ENCODE data around the gene S100A14. TPM values are rescaled to one million over a fixed set of nuclear protein-coding genes. Genes with fewer than 3 reads are reported as not detected.
A peak's percentile ranks its signal among the peaks of the same experiment; 100 is the strongest.

Gene S100A14
- total RNA-seq, 1 experiment from 2014 or later: 0.63 TPM

DNA sequence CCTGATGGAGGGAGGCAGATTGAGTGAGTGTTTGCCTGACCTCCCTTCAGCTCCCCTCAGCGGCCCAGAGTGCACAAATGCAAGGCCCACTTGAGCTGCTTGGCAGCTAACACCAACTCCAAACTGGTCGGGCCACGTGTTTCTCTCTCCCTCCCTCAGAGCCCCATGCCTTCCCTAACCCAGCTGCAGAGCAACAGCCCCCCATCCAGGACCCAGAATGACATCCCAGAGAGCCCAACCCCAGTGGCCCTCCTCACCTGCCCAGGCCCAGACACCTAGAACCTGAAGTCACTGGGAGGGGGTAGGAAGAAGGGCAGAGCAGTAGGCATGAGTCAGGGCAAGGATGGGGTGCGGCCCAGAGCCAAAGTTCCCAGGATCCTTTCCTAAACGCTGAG, 789 bp upstream of the S100A14 start:
- H3K4me1 ChIP-seq (ENCODE audit: insufficient read depth, low read length): peaks cover 4% of the 10 kb centered on the region; the same call in 1 of the 2 replicates
- no peak for DNase-seq
- no peaks in the 10 kb centered on the region; the same call in 1 of the 2 replicates for H3K27me3 Mint-ChIP-seq (ENCODE audit: low read depth)
- no peak overlapping the region for H2BK120ac ChIP-seq (ENCODE audit: low read depth, low read length, poor library complexity, severe bottlenecking)
- H3K4ac ChIP-seq (ENCODE audit: low read depth, low read length): no peak overlapping the region
- H2BK5ac ChIP-seq (ENCODE audit: insufficient read length, low read length): no peak overlapping the region
- H3K9me3 Mint-ChIP-seq: no peaks in the 10 kb centered on the region
- H3K9me3 ChIP-seq (ENCODE audit: control insufficient read depth, low read depth, low read length): no peaks in the 10 kb centered on the region
- H3K27ac Mint-ChIP-seq: peak overlapping the region in 1 of 3 experiments; percentile 55; a peak in 1 of 7 replicates
- H3T11ph ChIP-seq (ENCODE audit: low read length): no peak overlapping the region
- no peak overlapping the region for H3K27ac ChIP-seq (ENCODE audit: insufficient read length, low read depth, low read length)
- H3K4me1 Mint-ChIP-seq: peaks cover 22 to 39% of the 10 kb centered on the region in 2 experiments
- H4K5ac ChIP-seq (ENCODE audit: insufficient read length, low read depth, low read length): no peak overlapping the region
- no peak overlapping the region for H3K9ac ChIP-seq (ENCODE audit: extremely low read depth, insufficient read length, low read length)
- H2BK20ac ChIP-seq (ENCODE audit: low read depth, low read length, poor library complexity, severe bottlenecking): no peak overlapping the region
- no peak overlapping the region for H2AFZ ChIP-seq (ENCODE audit: low read length)
- TF ChIP-seq, protein P1, sequence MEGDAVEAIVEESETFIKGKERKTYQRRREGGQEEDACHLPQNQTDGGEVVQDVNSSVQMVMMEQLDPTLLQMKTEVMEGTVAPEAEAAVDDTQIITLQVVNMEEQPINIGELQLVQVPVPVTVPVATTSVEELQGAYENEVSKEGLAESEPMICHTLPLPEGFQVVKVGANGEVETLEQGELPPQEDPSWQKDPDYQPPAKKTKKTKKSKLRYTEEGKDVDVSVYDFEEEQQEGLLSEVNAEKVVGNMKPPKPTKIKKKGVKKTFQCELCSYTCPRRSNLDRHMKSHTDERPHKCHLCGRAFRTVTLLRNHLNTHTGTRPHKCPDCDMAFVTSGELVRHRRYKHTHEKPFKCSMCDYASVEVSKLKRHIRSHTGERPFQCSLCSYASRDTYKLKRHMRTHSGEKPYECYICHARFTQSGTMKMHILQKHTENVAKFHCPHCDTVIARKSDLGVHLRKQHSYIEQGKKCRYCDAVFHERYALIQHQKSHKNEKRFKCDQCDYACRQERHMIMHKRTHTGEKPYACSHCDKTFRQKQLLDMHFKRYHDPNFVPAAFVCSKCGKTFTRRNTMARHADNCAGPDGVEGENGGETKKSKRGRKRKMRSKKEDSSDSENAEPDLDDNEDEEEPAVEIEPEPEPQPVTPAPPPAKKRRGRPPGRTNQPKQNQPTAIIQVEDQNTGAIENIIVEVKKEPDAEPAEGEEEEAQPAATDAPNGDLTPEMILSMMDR (conservative IDR thresholded peaks at IDR 0.05): no peak
- H4K20me1 ChIP-seq (ENCODE audit: control insufficient read depth, insufficient read depth, insufficient read length): no peaks in the 10 kb centered on the region
- H3K18ac ChIP-seq (ENCODE audit: insufficient read length, low read depth, low read length): no peak overlapping the region
- H3K27me3 ChIP-seq (ENCODE audit: insufficient read depth, low read length): no peaks in the 10 kb centered on the region
- no peak overlapping the region for H3K4me3 Mint-ChIP-seq
- peaks cover 5 to 17% (median 5%) of the 10 kb centered on the region in 3 experiments; a peak in 5 of 7 replicates for H3K36me3 Mint-ChIP-seq (ENCODE audit: insufficient read depth in 1 of 3, low read depth in 3 of 3)
- no peak overlapping the region for H2BK15ac ChIP-seq (ENCODE audit: low read depth, low read length)
- no peak overlapping the region for H4K91ac ChIP-seq (ENCODE audit: insufficient read length, low read depth, low read length)
- H4K8ac ChIP-seq (replicated peaks; ENCODE audit: insufficient read length, low read depth, low read length): no peak overlapping the region
- H3K56ac ChIP-seq (ENCODE audit: insufficient read length, low read depth, low read length): no peak overlapping the region
- no peaks in the 10 kb centered on the region for H3K79me2 ChIP-seq (ENCODE audit: insufficient read depth, low read length)
- H3K23ac ChIP-seq (ENCODE audit: insufficient read length, low read depth, low read length): no peak overlapping the region
- no CpG with 5 or more reads among the region's 5 CpGs for WGBS (ENCODE audit: extremely low coverage, insufficient read length, low lambda C conversion rate)
- no peak overlapping the region for H2AK5ac ChIP-seq (ENCODE audit: insufficient read length, low read length)
- no peaks in the 10 kb centered on the region for H3K79me1 ChIP-seq (ENCODE audit: insufficient read depth, low read depth, low read length, poor library complexity, severe bottlenecking)
- no peak overlapping the region for H3K14ac ChIP-seq (ENCODE audit: insufficient read depth, low read length)
- H3K4me2 ChIP-seq (ENCODE audit: insufficient read depth, insufficient read length, low read length): no peak overlapping the region
- H3K23me2 ChIP-seq (ENCODE audit: insufficient read length, low read depth, low read length, poor library complexity, severe bottlenecking): no peaks in the 10 kb centered on the region
- no peak overlapping the region for H2BK12ac ChIP-seq (ENCODE audit: insufficient read length, low read depth, low read length)
